HG03060 (cell line): ENCODE measurements around the gene SCGB3A2.
"Not testable (repeated sequence)": the region's sequence is repeated elsewhere in the genome, so short reads cannot be mapped to it uniquely, and the experiment has no call there.

Experiments used
- ATAC-seq: cut with Tn5 transposase; IDR thresholded peaks from one replicate; pipeline ENCODE4 v1.9.1; 2021; ENCODE audit warnings: low read depth, moderate number of reproducible peaks; ENCODE audit not compliant: unreplicated experiment

Gene SCGB3A2

DNA sequence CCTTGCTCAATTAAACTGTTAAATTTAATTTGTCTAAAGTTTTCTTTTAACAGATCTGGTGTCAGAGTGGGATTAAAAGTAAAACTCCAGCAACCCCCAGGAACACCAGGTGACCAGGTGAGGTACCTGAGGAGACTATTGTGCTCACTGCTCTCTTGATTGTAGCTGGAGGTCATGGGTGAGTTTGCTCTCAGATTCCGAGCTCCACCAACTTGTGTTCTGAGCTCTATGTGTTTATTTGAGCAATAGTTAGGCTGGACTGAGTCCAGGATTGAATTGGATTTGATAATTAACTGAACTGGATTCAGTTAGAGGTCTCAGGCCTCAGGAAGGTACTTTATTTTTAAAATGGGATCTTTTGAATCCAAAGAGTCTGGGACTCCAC lies 17.9 kb upstream of the SCGB3A2 start:
- no peak for ATAC-seq

DNA sequence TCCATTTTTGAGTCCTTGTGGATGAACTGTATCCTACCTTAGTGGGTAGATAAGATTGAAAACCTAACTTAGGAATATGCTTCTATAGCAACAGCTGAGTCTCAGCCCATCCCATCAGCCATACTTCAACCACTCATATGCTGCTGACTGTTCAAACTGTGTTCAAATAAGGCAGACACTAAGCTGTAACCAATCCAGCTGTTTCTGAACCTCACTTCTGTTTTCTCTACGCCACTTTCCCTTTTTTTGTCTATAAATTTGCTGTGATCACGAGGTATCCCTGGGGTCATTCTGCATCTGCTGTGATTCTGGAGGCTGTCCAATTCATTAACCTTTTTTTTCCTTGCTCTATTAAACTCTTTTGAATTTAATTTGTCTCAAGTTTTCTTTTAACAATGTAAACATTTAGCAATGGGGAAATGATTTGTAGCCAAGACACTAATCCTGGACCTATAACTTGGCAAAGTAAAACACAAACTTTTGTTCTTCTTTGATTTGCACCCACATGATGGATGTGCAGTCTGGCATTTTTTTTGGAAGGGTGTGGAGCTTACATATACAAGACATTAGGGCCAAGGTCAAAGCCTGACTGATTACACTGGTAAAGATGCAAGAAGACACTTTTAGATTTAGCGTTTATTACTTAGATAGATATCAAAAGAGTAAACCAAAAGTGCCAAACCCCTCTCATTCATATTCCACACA lies 14.9 kb upstream of the SCGB3A2 start:
- no peak for ATAC-seq

DNA sequence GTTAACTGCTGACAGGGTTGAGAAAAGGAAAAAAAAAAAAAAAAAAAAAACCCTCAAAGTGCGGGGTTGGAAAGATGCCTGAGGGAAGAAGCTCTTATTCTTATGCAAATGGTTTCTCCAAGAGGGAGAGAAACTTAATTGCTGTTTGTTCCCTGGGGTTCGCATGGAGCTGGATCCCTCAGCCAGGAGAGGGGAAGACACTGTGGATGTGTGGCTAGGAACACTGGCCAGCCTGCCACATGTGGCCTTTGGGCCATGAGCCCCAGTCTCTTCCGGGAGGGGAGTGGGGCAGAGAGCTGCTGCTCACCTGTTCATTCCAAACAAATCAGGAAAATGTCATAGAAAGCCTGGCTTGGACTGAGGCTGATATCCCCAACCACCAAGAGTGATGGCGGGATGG lies 9.4 kb upstream of the SCGB3A2 start:
- ATAC-seq: no peak

DNA sequence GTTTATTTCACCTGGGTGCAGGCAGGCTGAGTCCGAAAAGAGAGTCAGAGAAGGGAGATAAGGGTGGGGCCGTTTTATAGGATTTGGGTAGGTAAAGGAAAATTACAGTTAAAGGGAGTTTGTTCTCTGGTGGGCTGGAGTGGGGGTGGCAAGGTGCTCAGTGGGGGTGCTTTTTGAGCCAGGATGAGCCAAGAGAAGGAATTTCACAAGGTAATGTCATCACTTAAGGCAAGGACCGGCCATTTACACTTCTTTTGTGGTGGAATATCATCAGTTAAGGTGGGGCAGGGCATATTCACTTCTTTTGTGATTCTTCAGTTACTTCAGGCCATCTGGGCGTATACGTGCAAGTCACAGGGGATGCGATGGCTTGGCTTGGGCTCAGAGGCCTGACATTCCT lies 8.6 kb upstream of the SCGB3A2 start:
- ATAC-seq: not testable (repeated sequence)

DNA sequence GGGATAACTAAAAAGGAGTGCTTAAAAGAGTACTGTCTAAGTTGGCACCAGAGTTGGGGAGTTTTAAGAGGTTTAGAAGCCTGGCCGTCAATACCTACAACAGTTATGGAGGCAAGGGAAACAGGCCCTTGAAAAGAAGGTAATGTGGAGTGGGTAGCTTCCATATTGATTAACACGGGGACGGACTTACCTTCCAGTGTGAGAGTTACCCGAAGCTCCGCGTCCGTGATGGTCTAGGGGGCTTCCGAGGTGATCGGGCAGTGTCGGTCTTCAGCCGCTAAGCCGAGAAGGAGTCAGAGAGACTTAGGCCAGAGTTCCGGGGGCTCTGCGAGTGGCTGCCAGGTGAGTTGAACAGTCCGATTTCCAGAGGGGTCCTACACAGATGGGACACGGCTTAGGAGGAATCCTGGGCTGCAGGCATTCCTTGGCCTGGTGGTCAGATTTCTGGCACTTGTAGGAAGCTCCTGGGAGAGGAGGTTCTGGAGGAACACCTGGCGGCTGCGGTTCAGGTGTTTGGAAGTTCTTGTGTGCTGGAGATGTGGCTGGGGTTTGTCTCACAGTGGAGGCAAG lies 6.4 kb upstream of the SCGB3A2 start:
- ATAC-seq: not testable (repeated sequence)

DNA sequence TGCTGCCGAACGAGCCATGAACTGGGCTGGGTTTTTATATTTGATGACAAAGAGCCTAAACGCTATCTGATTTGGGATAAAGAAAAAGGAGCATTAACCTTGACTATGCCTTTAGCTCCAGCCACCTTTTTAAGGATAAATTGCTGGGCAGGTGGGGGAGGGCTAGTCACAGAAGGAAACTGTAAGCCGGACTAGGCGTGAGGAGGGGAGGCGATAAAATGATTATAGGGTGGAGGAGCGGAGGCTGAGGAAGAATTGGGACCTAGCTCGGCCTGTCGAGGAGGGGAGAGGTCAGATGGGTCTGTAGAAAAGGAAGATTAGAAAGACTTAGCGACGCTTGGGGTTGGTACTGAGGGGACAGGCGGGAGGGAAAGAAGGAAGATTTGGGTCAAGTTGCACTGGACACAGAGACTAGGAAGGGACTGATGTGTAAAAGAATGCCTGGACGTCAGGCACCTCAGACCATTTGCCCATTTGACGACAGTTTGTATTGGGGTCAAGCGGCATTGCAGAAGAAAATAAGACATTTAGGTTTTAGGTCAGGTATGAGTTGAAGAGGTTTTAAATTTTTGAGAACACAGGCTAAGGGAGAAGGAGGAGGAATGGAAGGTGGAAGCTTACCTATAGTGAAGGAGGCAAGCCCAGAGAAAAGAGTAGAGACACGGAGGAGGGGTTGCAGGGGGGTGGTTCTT lies 5.6 kb upstream of the SCGB3A2 start:
- ATAC-seq: not testable (repeated sequence)

DNA sequence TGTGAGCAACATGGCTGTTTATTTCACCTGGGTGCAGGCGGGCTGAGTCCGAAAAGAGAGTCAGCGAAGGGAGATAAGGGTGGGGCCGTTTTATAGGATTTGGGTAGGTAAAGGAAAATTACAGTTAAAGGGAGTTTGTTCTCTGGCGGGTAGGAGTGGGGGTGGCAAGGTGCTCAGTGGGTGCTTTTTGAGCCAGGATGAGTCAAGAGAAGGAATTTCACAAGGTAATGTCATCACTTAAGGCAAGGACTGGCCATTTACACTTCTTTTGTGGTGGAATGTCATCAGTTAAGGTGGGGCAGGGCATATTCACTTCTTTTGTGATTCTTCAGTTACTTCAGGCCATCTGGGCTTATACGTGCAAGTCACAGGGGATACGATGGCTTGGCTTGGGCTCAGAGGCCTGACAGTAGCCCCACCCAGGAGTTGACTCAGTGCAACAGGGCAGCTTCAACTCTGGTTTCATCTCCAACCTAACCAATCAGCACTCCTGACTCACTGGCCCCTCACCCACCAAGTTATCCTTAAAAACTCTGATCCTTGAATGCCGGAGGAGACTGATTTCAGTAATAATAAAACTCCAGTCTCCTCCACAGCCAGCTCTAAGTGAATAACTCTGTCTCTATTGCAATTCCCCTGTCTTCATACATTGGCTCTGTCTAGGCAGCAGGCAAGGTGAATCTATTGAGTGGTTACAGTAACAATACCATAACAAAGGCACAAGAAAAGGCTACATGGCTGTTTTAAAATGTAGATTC lies 4.2 kb upstream of the SCGB3A2 start:
- ATAC-seq: not testable (repeated sequence)

DNA sequence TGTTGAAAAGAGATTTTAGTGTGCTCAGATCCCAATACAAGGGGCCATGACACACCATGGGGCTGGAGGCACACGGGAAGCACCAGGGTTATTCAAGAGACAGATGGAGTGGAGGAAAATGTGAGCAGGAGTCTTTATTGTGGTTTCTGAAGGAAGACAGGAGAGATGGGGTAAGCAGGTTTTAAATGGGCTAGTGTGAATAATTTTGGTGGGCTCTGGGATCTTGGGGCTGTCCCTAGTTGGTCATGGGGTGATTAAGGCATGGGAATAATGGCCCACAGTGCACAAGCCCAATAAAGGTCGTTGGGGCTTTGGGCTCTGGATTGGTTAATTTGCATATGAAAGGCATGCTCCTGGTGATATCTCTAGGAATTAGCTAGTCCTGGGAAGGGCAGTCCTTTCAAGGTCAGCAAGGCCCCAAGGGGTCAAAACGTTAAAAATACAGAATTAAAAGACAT lies 3.6 kb upstream of the SCGB3A2 start:
- ATAC-seq: no peak

DNA sequence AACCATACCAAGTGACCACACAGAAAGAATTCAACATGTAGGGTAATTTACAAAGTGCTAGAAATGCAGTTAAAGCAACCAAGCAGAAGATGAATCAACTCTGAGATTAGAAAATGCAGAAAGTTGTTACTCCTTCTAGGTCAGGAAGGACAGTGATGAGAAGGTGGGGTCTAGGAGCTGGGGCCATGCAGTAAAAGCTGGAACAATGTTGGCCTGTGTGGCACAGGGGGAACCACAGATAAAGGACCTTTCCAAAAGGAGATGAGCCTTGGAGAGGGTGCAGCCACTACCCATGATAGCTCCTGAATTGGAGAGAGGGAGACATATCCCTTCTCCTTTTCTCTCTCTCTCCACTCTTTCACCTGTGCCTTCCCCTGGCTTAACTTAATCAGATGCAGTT lies 2.4 kb upstream of the SCGB3A2 start:
- ATAC-seq: no peak

DNA sequence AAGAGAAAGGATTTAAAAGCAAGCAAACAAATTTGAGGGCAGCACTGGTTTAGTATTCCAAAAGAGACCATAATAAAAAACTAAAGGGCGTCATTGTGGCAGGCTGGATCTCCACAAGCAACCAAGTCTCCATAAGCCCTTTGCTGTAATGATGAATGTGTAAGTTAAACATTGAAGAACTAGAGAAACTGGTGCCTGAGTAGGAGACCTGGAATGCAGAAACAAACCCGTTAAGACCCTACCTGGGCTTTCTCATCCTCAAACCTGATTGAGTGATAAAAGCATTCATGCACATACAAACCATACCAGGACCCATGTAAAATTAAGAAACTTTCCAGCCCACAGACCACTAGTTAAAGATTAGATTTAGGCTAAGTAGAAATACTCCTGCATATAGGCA lies 1.9 kb upstream of the SCGB3A2 start:
- no peak for ATAC-seq

DNA sequence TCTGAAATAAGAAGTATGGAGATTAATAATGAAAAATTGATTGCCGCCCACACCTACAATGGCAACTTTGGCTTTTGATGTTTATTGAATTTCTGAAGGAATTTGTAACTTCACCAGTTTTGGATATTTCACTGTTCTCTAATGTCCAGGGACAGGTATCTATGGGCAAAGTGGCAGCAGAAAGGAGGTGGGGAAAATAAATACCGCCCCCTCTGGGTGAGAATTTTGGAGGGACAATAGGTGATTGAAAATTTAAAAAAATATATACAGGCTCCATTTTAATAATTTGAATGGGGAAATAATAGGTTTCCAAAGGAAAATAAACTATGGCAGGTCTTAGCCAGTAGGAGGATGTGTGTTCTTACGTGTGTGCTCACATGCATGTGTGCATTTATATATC lies 1.3 kb downstream of the SCGB3A2 start:
- ATAC-seq: no peak

DNA sequence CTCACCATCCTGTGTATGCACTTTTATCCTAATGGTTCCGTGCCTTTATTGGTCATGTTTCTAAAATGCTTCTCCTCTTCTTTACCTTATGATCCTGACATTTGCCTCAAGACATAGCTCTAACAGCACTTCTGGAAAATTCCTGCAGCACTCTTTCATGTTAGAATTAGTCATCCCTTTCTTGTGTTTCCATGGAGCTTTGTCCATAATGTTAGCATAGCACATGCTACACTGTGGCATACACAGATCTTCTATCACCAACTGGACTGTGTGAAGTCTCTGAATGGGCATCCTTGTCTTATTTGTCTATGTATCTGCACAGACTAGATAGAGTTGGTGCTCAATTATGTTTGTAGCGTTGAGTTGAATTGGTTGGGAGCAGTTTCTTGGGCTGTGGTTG lies 2.0 kb downstream of the SCGB3A2 start:
- ATAC-seq: no peak

DNA sequence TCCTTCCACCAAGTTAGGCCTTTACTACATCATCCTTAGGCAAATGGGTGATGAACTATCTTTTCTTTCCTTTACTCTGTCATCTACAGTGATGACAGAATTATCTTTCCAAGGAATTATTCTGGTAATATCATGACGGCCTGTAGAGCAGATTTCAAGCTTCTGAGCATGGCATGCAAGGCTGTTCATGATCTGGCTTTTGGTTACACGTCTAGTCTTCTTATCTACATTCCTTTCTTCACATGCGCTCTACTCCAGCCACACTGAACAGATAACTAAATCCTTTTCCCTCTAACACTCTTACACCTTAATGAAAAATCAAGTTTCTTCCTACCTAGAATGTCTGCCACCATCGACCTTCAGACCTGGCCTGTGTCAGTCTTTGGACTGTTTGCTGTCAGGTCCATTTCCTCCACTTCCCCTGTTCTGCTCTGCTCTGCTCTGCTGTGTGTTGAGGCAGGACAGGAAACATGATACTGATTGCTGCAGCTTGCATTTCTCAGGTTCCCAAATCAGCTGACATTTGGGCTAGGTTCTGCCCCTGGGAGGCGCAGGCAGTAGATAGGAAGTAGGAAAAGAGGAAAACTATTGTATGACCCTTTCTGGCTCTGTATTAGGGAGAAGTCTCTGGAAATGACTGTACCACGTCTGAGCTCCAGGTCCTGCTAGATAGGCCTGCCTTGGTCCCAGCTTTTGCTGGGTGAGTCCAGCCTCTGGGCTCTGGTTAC lies 4.2 kb downstream of the SCGB3A2 start:
- no peak for ATAC-seq

DNA sequence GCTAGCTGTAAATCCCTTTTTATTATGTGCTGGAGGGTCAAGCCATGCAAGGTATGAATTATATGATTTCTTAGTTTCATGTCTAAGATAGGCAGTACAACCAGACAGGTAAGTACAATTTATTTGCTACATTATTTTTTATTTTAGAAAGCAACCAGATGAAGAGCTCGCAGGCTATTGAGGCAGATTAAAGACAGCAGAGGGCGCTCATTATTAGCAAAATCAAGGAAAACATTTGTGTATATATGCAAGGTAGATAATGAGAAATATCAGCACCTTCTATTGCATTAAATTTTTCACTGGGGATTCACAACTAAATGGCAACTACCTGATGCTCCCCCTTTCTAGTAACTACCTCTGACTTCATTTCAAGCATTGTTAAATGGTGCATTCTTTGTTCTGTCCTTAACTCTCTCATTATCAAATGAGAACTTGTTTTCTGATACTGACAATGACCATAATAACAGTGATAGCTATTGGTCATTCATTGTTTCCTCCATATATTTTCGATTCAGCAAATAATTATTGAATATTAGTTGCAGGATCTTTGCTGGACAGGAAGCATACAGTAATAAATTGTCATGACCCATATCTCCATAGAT lies 8.6 kb downstream of the SCGB3A2 start:
- no peak for ATAC-seq

DNA sequence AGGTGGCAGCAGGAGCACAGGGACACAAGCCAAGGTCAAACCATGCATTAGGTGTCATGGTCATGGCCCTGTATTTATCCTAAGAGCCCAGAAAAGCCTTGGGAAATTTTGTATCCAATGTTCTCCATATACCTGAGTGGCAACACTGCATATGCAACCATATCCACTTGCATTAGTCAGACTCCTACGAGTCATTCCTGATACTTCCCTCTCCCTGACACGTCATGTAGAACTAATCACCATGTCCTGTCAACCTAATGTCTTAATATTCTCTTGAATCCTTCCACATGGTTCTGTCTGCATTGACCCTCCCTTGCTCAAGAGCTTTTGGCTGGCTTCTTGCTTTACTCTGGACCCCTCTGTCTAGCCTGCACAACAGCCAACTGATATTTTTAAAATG lies 9.4 kb downstream of the SCGB3A2 start:
- no peak for ATAC-seq

DNA sequence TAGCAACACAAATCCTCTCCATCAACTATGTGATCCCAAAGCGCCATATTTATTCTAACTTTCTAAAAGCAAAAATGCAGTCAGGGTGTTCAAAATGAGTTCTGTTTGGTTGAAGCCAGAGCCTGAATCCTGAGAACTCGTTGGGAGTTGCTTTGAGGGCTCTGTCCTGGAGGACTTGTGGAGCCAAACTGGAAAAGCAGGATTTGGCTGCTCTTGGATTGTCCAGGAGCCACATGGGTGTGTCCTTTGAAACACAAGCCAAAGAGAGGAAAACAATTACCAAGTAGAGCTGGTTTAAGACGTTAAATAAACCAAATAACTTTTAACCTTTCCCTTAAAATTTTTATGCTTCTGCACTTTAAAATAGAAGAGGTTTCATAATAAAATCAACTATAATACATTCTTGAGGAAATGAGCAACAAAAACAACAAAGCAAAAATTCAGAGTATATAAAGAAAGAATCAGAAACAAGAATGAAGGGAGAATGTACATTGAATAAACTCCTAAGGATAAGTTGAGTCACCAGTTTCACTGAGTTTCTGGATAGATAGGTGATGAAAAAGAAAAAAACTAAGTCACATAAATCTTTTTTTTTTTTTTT lies 14.3 kb downstream of the SCGB3A2 start:
- ATAC-seq: no peak

DNA sequence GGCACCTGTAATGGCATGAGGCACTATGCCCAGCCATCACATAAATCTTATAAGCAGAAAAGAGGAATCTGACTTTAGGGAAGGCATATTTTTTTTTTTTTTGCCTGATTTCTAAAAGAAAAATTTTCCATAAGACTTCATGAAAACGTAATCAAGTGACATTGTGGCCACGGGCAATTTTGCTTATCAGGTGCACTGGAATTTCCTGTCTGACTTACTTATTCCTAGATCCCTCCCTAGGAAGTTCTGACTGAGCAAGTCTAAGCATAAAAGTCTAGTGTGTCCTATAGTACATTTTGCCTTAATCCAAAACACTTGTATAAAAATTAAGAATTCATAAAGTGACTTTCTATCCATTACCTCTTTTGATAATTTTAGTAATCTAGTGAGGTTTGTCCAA lies 15.3 kb downstream of the SCGB3A2 start:
- ATAC-seq: no peak

DNA sequence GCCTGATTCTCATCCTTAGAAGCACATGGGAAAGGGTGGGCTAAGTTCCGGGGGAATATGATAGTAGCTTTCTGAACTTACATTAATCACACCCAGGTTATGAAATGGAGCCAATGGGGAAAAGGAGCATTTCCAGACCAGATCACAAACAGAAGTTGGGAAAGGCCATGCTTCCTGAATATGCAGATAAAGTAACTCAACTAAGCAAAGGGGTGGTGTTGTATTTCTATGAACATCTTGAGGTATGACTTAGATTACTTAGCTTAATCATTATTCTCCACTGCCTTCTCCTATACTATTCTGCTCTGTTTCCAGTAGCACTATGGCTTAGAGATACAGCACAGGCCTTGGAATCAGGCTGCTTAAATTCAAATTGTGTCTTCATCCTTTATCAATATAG lies 17.4 kb downstream of the SCGB3A2 start:
- no peak for ATAC-seq

DNA sequence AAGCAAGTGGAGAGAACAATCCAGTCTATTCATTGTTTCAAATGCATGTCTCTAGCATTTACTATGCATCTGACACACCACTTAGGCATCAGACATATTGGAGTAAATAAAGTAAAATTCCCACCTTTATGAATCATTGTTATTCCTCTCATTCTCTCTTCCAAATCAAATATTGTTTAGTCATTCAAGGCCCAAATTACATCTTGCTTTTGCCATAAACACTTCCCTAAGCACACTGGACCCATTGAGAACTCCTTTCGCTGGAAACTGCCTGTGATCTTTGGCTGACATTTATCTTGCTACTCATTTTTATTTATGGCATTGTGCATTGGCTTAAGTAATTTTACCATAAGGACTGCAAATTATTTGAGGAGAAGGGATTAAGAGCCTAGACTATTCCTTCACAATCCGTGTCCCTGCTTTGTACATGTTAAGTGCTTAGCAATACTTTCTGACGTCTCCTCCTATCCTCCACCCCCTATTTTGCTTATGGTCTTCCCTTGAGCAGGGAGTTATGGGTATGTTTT lies 20.4 kb downstream of the SCGB3A2 start:
- ATAC-seq: no peak
